Ascending aorta (tissue), 2 donors: ENCODE measurements around the gene LCTL. TPM values are rescaled to one million over a fixed set of nuclear protein-coding genes. Genes with fewer than 3 reads are reported as not detected.

ENCODE experiments used
- DNase-seq, 2 donors: peaks; one replicate each; pipeline ENCODE4 v3.0.0-alpha.2; 2019; ENCODE audit warnings: low spot score in 2 of 2
- H3K27ac ChIP-seq, 2 donors: fragments of 200-600 bp; sonication (generic); one replicate each; pipeline ENCODE4 v1.5.1; 2016 to 2017; ENCODE audit warnings: mild to moderate bottlenecking in 1 of 2
- H3K27me3 ChIP-seq: fragments of 200-600 bp; sonication (generic); one replicate; pipeline ENCODE4 v1.5.1; 2017
- H3K36me3 ChIP-seq, 2 donors: fragments of 200-600 bp; sonication (generic); one replicate each; pipeline ENCODE4 v1.5.1; 2016
- H3K4me1 ChIP-seq, 2 donors: fragments of 200-600 bp; sonication (generic); one replicate each; pipeline ENCODE4 v1.5.1; 2016 to 2017; ENCODE audit warnings: mild to moderate bottlenecking in 1 of 2
- H3K4me3 ChIP-seq, 2 donors: fragments of 200-600 bp; sonication (generic); one replicate each; pipeline ENCODE4 v1.5.1; 2016 to 2017; ENCODE audit warnings: mild to moderate bottlenecking in 1 of 2
- H3K9me3 ChIP-seq, 2 donors: fragments of 200-600 bp; sonication (generic); one replicate each; pipeline ENCODE4 v1.5.1; 2016
- CTCF ChIP-seq, 3 experiments: fragments of 200-600 bp in 2 of 3; fragments of 450-650 bp in 1 of 3; sonication (generic) in 2 of 3; IDR thresholded peaks; one replicate each; pipeline ENCODE4 v1.5.1; 2016 to 2019; ENCODE audit warnings: antibody characterized with exemption in 3 of 3, mild to moderate bottlenecking in 1 of 3, moderate library complexity in 1 of 3
- intact Hi-C: fragments of 100-400 bp; cut with DNase I; formaldehyde crosslinking; loops from one replicate; pipeline ENCODE4 v1.15.1; 2023
- total RNA-seq: library from RNA; depleted of rRNA; stranded (reverse); fragments of >200 nt; gene quantifications from one replicate; pipeline ENCODE4 v1.1.0, GENCODE V29; 2016

The LCTL gene
- total RNA-seq, 1 donor from 2014 or later = not detected

- DNase-seq = no peak
- no peaks in the 10 kb centered on the region for H3K9me3 ChIP-seq
- H3K36me3 ChIP-seq = peaks cover 4 to 17% of the 10 kb centered on the region in 2 donors
- TF ChIP-seq CTCF (IDR thresholded peaks at IDR 0.05) = no peak
- no peak overlapping the region for H3K4me3 ChIP-seq
- H3K27ac ChIP-seq = no peak overlapping the region
- intact Hi-C loops = no loop called here
- no peaks in the 10 kb centered on the region for H3K4me1 ChIP-seq
- no peaks in the 10 kb centered on the region for H3K27me3 ChIP-seq
These were observed 51.2 kb downstream of the LCTL start for GRCh38 chr15:66514586-66514985.

- intact Hi-C loops = loop anchor here (10.0 kb wide), 2 partner anchors 196 to 346 kb away; partner anchors contain the start of gene SMAD6
- H3K36me3 ChIP-seq = peaks cover 0 to 3% of the 10 kb centered on the region in 2 donors
- H3K27me3 ChIP-seq = no peaks in the 10 kb centered on the region
- H3K27ac ChIP-seq = no peak overlapping the region
- peaks cover 5 to 12% of the 10 kb centered on the region in 2 donors for H3K4me1 ChIP-seq
- H3K9me3 ChIP-seq = no peaks in the 10 kb centered on the region
- no peak for DNase-seq
- TF ChIP-seq CTCF (IDR thresholded peaks at IDR 0.05) = no peak
- no peak overlapping the region for H3K4me3 ChIP-seq
These were observed 57.4 kb downstream of the LCTL start for GRCh38 chr15:66508293-66508883.

GRCh38 chr15:66505818-66506217 is 60.0 kb downstream of the LCTL start:
- H3K27ac ChIP-seq = peak overlapping the region; percentile 93 to 96

GRCh38 chr15:66505430-66505811 is 60.4 kb downstream of the LCTL start:
- intact Hi-C loops = loop anchor here (1.0 to 10.0 kb wide), 5 partner anchors 8 to 349 kb away; partner anchors contain the start of genes MAP2K1, SMAD6, SNAPC5 and TIPIN
- no peaks in the 10 kb centered on the region for H3K9me3 ChIP-seq
- peak overlapping the region; percentile 93 to 96 for H3K27ac ChIP-seq
- no peak for TF ChIP-seq CTCF (IDR thresholded peaks at IDR 0.05)
- peaks cover 27 to 28% of the 10 kb centered on the region in 2 donors for H3K36me3 ChIP-seq
- DNase-seq = no peak
- H3K4me1 ChIP-seq = peaks cover 9 to 21% of the 10 kb centered on the region in 2 donors
- no peaks in the 10 kb centered on the region for H3K27me3 ChIP-seq
- peak overlapping the region; percentile 82 to 87 for H3K4me3 ChIP-seq

More at GRCh38 chr15:66505818-66506217, 60.0 kb downstream of the LCTL start:
- DNase-seq = no peak
- H3K4me1 ChIP-seq = peaks cover 9 to 21% of the 10 kb centered on the region in 2 donors
- TF ChIP-seq CTCF (IDR thresholded peaks at IDR 0.05) = no peak
- H3K36me3 ChIP-seq = peaks cover 23 to 24% of the 10 kb centered on the region in 2 donors
- intact Hi-C loops = loop anchor here (1.0 to 10.0 kb wide), 5 partner anchors 9 to 349 kb away; partner anchors contain the start of genes MAP2K1, SMAD6, SNAPC5 and TIPIN
- no peaks in the 10 kb centered on the region for H3K27me3 ChIP-seq
- peak overlapping the region; percentile 82 to 87 for H3K4me3 ChIP-seq
- H3K9me3 ChIP-seq = no peaks in the 10 kb centered on the region

- intact Hi-C loops = loop anchor here (1.0 to 10.0 kb wide), 6 partner anchors 7 to 712 kb away; partner anchors contain the start of genes DENND4A, MAP2K1, SMAD6 and SNAPC5
- Histone ChIP-seq H3K9me3 (no peaks in the 10 kb centered on the region), H3K27me3 (no peaks in the 10 kb centered on the region), H3K4me1 (peaks cover 9 to 21% of the 10 kb centered on the region in 2 donors), H3K36me3 (peaks cover 33 to 35% of the 10 kb centered on the region in 2 donors), H3K27ac (peak within 1 kb of the TSS; percentile 93 to 96), H3K4me3 (peak within 1 kb of the TSS; percentile 82 to 87)
- peak; percentile 22 to 89 for DNase-seq
- TF ChIP-seq CTCF (IDR thresholded peaks at IDR 0.05) = no peak
These were observed 61.0 kb downstream of the LCTL start, which contains the start of the genes RPL4 and ZWILCH for GRCh38 chr15:66504563-66505429. TSS of gene RPL4 (minus strand) at chr15:66504855. CDS start at chr15:66504790, 65 bp downstream. TSS of gene ZWILCH (plus strand) at chr15:66505326. CDS start at chr15:66505339, 13 bp downstream.
